MM.1S (cell line): ENCODE data around the gene PSMD1.

Experiments used
- EZH2 ChIP-seq: fragments of 300-600 bp; sonication (generic); optimal IDR thresholded peaks from 2 replicates; pipeline ENCODE3; 2017; ENCODE audit warnings: low read depth, mild to moderate bottlenecking, antibody characterized with exemption, low read length, mixed read lengths
- TF ChIP-seq, protein P1 (sequence below): fragments of 300-600 bp; sonication (generic); IDR thresholded peaks from 2 replicates; pipeline ENCODE4 v1.5.1; 2016; ENCODE audit warnings: antibody characterized with exemption, low read length, mixed read lengths

GRCh38 chr2:231117922-231118613, 61.4 kb downstream of the PSMD1 start:
- TF ChIP-seq, protein P1, sequence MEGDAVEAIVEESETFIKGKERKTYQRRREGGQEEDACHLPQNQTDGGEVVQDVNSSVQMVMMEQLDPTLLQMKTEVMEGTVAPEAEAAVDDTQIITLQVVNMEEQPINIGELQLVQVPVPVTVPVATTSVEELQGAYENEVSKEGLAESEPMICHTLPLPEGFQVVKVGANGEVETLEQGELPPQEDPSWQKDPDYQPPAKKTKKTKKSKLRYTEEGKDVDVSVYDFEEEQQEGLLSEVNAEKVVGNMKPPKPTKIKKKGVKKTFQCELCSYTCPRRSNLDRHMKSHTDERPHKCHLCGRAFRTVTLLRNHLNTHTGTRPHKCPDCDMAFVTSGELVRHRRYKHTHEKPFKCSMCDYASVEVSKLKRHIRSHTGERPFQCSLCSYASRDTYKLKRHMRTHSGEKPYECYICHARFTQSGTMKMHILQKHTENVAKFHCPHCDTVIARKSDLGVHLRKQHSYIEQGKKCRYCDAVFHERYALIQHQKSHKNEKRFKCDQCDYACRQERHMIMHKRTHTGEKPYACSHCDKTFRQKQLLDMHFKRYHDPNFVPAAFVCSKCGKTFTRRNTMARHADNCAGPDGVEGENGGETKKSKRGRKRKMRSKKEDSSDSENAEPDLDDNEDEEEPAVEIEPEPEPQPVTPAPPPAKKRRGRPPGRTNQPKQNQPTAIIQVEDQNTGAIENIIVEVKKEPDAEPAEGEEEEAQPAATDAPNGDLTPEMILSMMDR = no peak
- TF ChIP-seq EZH2 = no peak
